ENCODE data around the gene ANKRD66.

The ANKRD66 gene

DNA sequence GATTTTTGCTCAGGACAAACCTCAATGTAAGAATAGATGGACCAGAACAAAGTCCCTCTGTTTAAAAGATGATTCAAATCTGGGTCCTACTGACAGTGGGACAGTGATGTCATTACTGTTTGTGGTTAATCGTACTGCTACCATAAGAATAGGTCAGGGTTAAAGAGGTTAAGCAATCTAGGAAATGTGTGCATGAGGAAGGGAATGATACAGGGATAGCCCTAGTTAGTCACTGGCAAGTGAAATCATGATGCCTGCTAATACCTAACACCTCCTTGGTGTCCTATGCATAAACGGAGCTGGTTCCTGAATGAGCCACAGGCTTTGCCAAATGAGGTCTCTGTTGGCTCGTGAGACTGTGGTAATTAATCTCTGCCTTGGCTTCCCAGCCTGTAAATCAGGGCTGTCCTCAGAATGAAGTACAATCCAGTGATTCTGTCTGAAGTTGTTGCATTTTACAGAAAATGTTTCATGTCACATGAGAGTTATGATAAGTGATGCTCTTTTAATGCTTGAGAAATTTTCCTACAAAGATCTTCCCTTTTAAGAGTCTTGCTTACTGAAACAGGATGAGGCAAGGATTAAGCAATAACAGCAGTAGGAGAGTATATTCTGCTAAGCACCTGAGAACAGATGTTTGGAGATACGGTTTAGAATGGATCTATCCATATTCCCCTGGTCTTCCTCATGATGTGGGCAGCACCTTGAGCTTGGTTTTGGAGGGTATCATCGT, 50.3 kb downstream of the ANKRD66 start:
- no peak for DNase-seq (ENCODE audit: low read depth)
- no peak overlapping the region for H3K4me3 ChIP-seq (ENCODE audit: low read depth, low read length)
- TF ChIP-seq, protein P1, sequence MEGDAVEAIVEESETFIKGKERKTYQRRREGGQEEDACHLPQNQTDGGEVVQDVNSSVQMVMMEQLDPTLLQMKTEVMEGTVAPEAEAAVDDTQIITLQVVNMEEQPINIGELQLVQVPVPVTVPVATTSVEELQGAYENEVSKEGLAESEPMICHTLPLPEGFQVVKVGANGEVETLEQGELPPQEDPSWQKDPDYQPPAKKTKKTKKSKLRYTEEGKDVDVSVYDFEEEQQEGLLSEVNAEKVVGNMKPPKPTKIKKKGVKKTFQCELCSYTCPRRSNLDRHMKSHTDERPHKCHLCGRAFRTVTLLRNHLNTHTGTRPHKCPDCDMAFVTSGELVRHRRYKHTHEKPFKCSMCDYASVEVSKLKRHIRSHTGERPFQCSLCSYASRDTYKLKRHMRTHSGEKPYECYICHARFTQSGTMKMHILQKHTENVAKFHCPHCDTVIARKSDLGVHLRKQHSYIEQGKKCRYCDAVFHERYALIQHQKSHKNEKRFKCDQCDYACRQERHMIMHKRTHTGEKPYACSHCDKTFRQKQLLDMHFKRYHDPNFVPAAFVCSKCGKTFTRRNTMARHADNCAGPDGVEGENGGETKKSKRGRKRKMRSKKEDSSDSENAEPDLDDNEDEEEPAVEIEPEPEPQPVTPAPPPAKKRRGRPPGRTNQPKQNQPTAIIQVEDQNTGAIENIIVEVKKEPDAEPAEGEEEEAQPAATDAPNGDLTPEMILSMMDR (IDR thresholded peaks at IDR 0.05; ENCODE audit: low read depth, low read length, missing control alignments): no peak

DNA sequence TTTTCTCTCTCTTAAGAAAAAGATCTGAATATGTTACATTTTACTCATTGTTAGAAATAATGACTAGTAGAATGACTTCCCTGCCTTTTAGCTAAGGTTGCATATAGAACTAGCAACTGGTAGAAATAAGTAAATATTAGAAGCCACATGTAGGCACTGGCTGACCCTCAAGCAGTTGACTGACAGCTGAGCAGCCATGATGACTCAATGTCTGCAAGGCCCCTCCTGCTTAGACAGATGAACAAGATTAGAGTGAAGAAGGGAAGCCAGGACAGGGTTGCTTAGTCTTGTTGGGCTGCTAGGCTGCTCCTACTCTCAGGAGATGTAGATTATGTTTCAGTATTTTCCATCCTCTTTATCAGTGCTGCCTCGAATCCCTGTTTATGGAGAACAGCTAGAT, 52.9 kb downstream of the ANKRD66 start:
- H3K4me3 ChIP-seq (ENCODE audit: low read depth, low read length): no peak overlapping the region
- DNase-seq (ENCODE audit: low read depth): no peak
- TF ChIP-seq, protein P1 (IDR thresholded peaks at IDR 0.05; ENCODE audit: low read depth, low read length, missing control alignments): no peak

DNA sequence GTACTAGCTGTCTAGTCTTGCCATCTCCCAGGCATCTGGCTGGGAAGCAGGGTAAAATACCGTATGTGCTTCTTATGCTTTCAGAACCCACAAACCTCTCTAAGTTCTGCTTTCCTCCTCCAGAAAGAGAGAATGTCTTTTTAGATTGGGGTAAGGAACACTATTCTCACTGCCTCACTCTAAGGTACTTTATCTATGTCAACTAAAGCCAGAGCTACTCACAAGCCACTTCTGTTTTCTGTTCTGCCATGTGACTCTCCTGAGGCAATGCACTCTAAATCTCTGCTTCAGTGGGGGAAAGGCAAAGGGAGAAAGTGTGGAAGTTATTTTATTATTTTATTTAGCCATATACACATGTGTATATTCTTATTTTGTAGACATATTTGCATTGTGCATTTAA, 62.1 kb downstream of the ANKRD66 start:
- no peak overlapping the region for H3K4me3 ChIP-seq (ENCODE audit: low read depth, low read length)
- TF ChIP-seq, protein P1 (IDR thresholded peaks at IDR 0.05; ENCODE audit: low read depth, low read length, missing control alignments): no peak
- DNase-seq (ENCODE audit: low read depth): no peak

Measured in GM12864 (cell line).